ENCODE results near the gene PRUNE1. TPM values are rescaled to one million over a fixed set of nuclear protein-coding genes. Genes with fewer than 3 reads are reported as not detected.

Gene PRUNE1
- total RNA-seq, 1 donor = 22.6 TPM

DNA sequence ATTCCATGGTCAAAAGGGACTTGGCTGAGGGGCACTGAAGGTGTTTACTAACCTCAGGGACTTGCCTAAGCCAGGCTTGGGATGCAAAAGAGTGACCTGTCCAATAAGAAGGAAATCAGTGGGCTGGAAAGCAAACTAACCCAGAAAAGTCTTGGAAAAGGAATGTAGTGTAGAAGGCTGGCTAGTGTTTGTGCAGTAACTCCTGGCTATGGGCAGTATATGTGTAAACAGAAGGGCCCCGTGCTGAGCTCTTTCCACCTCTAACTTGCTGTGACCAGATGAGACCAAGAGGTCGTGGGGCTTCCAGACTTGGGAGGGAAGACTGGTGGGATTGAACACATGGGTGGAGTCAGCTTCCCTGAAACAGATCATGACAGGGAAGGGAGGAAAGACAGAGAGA lies 5.6 kb upstream of the PRUNE1 start:
- no peak for DNase-seq (ENCODE audit: low read depth in 2 of 3, low spot score in 2 of 3)

DNA sequence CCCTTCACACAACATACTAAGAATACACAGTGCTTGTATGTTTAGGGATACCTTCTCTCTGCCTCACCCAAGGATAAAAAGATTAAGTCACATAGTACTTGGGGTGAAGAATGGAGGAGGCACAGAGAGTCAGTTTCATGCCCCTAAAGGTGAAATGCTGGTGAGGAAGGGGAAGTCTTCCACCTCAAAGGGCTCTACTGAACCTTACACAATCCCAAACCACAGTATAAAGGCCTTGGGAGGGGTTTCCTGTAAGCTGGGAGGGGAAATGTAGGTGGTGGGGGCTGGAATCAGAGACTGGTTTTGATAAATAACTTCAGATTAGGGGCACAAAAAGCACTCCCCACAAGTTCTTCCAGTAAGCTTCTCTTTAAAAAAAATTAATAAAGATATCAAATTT lies 5.1 kb upstream of the PRUNE1 start:
- no peak for DNase-seq (ENCODE audit: low read depth in 2 of 3, low spot score in 2 of 3)

DNA sequence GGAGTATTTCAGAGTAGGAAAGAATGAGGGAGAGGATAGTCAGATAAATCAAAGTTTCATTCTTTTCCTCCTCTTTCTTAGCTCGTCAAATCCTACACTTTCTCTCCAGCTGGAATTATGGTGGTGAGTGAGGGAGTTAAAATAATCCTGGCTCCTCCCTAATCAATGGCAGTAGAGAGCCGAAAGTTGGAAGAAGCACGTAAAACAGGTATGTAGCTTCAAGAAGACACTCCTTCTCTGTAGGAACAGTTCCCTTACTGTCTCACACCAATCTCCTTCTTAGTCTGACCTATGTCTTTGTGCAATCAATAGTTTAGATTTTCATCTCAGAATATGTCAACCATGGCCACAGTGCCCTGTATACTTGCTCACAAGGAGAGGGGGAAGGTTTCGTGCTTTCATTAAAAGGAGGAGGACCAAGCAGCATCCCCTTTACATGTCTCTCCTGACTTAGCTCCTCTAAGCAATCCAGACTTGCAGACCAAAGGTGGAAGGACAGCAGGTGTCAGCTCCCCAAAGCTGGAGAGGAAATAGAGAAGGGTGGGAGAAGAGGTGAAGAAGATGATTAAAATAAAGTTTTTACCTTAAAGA lies 2.4 kb upstream of the PRUNE1 start:
- no peak for DNase-seq (ENCODE audit: low read depth in 2 of 3, low spot score in 2 of 3)

DNA sequence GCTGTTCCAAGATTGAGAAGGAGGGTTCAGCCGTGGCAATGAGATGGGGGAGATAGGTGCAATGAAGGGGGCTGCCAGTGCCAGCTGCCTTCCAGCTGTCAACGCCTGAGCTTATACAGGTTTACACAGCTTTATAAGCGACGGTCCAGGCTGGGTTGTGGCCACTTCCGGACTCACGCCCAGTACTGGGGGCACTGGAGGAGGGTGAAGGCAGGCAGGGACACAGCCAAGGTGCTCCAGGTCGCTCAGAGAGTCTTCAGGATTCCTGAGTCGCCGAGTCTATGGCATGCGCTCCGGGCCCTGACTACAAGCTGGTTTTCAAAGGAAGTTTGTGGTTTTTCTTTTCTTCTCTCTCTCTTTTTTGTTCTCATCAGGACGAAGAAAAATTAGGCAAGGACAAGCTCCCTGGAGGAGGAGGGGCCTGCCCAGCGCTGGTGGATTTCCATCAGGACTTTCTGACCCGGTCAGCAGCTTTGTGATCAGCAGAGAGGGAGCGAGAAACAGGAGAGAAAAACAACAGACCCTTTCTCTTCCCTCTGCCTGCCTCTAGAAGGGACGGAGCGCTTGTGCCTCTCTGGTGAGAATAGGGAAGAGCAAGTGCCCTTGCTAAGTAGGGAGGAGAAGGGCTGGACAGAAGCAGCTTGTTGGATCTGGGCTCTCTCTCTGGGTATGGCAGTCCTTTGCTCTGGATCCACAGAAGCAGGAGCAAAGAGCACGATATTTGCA lies 1.8 kb upstream of the PRUNE1 start, which contains the start of gene MINDY1:
MINDY1 (minus strand) TSS at position 576 of the 726 bp plus-strand sequence. CDS start 4,285 bp downstream, outside the sequence.
- DNase-seq (ENCODE audit: low read depth in 2 of 3, low spot score in 2 of 3) = peak in 2 of 3 donors; percentile 66 to 79

DNA sequence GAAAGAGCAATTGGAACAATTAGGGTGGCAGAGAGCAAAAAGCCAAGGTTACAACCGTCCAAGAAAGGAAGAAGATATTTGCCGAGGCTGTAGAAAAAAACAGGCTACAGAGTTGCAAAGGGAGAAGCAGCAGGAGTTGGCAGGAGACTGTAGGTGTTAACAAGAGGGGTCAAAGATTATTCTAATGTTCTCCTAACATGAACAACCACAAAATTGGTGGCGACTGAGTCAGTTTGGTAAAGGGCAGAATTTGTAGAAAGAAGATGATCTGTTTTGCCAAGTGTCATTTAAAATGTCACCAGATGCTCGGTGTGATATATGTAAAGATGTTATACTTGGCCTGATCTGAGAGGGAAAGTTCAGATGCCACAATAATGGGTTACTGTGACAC lies 401 bp upstream of the PRUNE1 start:
- DNase-seq (ENCODE audit: low read depth in 2 of 3, low spot score in 2 of 3) = no peak

DNA sequence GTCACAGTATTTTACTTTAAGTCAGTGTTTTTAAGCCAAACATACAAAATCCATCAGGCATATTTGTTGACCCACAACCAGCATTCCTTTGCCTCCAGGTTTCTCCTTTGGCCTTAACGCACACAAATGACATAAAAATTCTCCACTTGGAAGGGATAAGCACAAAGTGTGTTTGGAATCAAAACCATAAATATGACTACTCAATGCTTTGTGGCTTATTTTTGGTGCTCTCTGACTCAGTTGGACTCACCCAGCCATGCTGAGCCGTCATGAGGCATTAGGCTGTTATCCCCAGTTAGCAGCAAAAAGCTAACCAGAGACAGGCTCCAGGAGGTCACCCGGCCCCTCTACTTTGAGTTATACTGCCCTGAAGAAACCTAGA lies 948 bp downstream of the PRUNE1 start:
- no peak for DNase-seq (ENCODE audit: low read depth in 2 of 3, low spot score in 2 of 3)

DNA sequence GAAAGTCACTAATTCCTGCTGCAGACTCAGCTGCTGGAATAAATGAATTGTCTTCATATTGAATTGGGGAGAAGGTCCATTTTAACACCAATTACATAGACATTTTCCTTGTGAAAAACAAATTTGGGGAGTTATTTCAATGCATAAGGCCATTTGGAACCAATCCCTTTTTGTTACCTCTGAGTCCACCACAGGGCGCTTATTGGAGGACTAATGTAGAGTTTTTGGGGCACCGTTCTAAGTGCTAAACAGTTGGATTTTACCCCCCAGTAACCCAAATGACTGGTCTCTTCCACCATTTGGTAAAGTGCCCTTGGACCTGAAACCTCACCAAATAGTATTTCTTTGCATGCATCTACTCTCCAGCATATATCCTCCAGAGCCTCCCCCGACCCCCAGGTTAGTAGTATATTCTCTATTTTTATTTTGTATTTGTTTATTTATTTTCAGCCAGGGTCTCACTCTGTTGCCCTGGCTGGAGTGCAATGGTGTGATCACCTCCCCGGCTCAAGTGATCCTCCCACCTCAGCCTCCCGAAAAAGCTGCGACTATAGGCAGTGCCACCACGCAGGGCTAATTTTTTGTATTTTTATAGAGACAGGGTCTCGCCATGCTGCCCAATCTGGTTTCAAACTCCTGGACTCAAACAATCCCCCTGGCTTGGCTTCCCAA lies 1.6 kb downstream of the PRUNE1 start:
- no peak for DNase-seq (ENCODE audit: low read depth in 2 of 3, low spot score in 2 of 3)

DNA sequence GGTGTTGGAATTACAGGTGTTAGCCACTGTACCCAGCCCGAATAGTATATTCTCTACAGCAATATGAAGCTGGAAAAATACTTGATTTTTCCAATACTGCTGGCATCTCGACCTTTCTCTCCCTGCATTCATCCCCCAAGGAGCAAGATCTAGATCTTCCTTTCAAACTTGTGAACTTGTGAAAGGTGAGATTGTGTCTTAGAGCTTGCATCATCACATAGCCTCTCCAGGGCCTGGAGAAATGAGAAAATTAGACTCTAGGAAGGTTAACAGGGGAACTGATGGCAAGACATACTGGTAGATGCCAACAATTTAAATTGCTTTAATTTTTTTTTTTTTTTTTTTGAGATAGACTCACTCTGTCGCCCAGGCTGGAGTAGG lies 2.1 kb downstream of the PRUNE1 start:
- DNase-seq (ENCODE audit: low read depth in 2 of 3, low spot score in 2 of 3) = no peak

DNA sequence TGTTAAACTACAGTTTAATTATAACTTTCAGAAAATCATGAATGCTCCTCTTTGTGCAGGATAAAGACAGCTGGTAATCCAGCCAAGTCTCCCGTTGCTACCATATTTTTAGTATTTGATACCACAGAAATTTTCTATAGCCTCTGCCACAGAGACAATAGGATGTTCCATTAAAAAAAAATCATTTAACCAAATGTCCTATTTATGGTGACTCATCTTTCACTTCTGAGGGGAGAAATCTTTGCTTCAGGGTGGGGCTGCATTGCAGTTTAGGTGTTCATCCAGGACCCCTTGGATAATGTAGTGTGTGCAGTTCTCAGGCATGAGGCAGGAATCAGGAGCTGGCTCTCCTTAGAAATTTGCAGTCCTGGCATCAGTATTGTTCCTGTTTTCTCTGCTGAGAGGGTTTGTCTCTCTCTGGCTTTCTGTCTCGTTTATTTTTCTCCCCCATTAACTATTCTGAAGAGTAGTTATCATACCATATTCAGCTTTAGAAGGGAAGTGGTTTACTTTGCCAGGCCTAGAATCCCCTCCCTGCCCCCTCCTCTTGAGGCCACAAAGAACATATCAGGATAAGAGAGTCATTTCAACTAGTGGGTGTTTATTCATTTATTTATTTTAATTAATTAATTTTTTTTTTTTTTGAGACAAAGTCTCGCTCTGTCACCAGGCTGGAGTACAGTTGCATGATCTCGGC lies 3.1 kb downstream of the PRUNE1 start:
- DNase-seq (ENCODE audit: low read depth in 2 of 3, low spot score in 2 of 3) = peak in 2 of 3 donors; percentile 42 to 56

DNA sequence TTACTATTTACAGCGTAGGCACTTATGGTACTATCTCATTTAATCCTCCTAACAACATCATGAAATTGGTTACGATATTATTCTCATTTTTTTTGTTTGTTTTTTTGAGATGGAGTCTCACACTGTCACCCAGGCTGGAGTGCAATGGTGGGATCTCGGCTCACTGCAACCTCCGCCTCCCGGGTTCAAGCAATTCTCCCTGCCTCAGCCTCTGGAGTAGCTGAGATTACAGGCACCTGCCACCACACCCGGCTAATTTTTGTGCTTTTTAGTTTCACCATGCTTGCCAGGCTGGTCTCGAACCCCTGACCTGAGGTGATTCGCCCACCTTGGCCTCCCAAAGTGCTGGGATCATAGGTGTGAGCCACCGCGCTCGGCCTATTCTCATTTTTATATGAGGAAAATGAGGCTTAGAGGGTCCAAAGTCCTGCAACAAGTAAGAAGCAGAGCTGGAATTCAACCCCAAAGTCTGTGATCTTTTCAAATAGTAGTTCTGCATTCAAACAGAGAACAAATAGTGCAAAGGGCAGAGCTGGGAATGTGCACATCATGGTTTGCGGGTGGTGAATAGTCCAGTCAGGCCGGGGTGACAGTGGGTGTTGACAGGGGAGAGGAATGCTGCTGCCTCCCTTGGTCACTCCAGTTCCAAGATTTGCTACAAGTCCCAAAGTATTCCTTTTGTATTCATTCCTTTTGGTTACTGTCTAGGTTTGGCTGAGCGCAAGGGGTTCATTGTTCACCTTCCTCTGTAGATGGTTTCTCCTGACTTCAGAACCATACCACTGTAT lies 4.6 kb downstream of the PRUNE1 start:
- DNase-seq (ENCODE audit: low read depth in 2 of 3, low spot score in 2 of 3) = no peak

DNA sequence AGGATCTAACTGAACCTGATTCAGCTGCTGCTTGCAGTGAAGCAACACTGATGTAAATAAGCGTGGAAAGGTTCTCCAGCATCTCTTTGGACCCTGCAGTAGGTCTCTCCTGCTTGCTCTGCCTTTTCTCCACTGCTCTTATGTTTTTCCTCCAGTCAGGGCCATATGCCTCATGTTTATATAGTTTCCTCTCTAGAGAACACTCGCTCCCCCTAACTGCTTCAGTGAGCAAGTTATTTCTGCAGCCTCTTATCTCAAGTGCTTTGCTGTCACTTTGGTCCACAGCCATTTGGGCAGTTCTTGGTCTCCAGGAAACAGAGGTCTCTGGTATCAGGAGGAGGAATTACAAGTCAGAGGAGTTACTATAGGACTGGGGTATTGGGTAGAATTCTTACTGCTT lies 5.3 kb downstream of the PRUNE1 start:
- DNase-seq (ENCODE audit: low read depth in 2 of 3, low spot score in 2 of 3) = peak in 1 of 3 donors; percentile 68

DNA sequence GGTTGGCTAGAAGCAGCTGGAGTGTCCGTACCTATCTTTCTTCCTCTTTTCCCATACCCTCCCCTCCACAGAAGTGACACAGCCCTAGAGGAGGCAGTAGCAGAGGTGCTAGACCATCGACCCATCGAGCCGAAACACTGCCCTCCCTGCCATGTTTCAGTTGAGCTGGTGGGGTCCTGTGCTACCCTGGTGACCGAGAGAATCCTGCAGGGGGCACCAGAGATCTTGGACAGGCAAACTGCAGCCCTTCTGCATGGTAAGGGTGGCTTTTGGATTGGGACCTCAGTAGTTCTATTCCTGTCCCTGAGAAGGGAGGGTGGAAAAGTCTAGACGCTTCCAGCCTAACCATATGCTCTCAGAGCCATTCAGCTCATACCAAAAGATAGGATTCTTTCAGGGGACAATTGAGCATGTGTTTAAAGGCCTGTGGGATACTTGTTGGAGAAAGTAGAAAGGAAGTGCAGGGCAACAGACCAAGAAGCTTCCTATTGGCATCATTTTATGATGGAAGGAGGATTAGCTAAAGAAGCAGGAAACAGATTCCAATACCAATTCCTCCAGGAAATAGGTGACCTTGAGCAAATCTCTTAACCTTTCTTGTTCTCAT lies 16.4 kb downstream of the PRUNE1 start:
- DNase-seq (ENCODE audit: low read depth in 2 of 3, low spot score in 2 of 3) = peak in 2 of 3 donors; percentile 86 to 90

DNA sequence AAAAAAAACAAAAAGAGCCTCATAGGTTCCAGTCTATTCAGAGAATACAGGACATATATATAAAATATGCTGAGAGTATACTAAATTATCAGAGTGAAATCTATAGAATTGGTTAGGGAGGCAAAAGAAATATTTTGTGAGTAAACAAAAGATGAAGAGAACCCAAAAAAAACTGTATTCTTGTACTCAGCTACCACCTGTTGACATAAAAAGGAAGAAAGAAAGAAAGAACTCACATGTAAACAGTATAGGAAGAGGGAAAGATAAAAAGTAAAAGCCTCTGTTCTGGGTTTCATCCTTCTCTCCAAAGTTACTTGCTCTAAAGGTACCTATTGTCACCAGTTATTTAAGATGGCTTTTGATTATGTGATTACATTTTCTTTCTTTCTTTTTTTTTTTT lies 18.2 kb downstream of the PRUNE1 start:
- no peak for DNase-seq (ENCODE audit: low read depth in 2 of 3, low spot score in 2 of 3)

DNA sequence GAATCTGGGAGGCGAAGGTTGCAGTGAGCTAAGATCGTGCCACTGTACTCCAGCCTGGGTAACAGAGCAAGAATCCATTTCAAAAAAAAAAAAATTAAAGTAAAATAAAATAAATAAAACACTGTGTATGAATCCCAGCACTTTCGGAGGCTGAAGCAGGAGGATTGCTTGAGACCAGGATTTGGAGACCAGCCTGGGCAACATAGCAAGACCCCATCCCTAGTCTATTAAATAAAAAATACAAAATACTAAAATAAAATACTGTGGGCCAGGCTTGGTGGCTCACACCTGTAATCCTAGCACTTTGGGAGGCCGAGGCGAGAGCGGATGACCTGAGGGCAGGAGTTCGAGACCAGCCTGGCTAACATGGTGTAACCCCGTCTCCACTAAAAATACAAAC lies 23.9 kb downstream of the PRUNE1 start:
- DNase-seq (ENCODE audit: low read depth in 2 of 3, low spot score in 2 of 3) = no peak

DNA sequence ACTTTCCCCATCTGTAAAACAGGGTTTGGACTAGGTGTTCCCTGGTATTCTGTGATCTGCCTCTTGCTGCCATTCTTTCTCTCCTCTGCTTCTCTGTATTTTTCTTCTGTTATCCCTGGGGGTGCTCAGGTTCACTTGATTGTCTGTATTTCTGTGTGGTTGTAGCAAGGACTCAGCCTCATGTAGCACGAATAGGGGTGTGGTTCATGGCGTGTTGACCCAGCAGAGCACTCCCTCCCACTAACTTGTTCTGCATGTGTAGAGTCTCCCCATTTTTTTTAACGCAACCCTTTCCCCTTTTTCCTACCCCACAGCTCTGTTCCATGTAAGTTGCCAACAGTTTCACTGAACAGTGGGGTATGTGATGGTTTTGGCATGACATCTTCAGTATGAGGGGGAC lies 26.9 kb downstream of the PRUNE1 start:
- no peak for DNase-seq (ENCODE audit: low read depth in 2 of 3, low spot score in 2 of 3)

DNA sequence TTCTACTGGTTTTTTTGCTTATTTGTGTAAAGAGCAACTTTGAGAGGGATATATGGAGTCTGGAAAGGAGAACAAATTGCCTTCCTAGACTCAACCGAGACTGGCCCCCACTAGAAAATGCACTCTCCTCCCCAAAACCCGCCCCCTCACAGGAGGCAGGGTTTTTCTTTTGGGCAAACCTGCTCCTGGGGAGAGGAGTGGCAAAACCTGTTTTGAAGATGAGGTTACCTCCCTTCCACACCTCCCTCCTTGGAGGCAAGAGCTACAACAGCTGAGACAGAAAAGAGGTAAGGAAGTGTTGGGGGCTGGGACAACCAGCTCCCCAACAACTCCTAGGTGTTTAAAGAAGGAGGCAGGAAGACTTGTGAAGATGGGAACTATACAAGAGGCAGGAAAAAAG lies 28.1 kb downstream of the PRUNE1 start, which contains the start of gene BNIPL:
BNIPL (plus strand) TSS at position 231 of the 400 bp plus-strand sequence; CDS start at position 371, 140 bp downstream.
- no peak for DNase-seq (ENCODE audit: low read depth in 2 of 3, low spot score in 2 of 3)

DNA sequence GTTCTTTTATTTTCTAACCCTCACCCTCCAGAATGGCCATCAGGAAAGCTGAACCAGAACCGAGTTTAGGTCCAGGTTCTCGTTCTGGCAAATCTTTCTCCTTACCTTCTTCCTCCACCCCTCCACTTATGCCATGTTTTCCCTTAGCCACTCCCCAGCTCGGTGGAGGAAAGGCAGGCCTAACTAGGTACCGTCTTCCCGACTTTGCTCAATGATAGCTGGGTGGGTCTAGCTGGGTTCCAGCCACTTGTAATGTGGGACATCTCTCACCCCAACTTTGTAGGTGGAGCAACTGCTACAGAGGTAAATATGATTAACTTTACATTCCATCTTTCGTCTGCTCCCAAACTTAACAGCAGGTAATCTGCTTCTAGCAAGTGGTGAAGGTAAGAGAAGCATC lies 28.8 kb downstream of the PRUNE1 start:
- no peak for DNase-seq (ENCODE audit: low read depth in 2 of 3, low spot score in 2 of 3)

DNA sequence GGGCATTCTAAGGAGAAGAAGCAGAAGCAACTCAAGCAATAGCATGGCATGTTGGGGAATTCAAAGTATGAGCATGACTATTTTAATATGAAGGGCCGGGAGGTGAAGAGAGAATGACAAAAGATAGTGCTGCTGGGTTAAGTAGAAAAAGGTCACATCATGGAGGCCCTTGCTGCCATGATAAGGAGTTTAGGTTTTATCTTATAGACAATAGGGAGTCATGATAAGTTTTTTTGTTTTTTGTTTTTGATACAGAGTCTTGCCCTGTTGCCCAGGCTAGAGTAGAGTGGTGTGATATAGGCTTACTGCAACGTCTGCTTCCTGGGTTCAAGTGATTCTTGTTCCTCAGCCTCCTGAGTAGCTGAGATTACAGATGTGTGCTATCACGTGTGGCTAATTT lies 31.3 kb downstream of the PRUNE1 start:
- no peak for DNase-seq (ENCODE audit: low read depth in 2 of 3, low spot score in 2 of 3)

DNA sequence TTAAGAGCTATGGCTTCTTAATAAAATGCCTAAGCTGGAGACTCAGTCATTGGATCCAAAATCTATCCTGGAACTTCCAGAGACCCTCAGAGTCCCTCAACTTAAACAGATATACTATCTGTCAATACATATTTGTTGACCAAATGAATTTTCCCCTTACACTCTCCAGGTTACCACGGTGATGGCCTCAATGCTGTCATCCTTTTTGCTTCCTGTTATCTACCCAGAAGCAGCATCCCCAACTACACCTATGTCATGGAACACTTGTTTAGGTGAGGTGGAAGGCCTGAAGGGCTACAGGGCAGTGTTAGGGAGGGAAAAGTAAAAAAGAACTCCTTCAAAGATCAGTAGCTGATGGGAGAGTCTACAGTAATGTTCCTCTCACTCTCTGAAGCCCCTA lies 34.9 kb downstream of the PRUNE1 start:
- no peak for DNase-seq (ENCODE audit: low read depth in 2 of 3, low spot score in 2 of 3)

DNA sequence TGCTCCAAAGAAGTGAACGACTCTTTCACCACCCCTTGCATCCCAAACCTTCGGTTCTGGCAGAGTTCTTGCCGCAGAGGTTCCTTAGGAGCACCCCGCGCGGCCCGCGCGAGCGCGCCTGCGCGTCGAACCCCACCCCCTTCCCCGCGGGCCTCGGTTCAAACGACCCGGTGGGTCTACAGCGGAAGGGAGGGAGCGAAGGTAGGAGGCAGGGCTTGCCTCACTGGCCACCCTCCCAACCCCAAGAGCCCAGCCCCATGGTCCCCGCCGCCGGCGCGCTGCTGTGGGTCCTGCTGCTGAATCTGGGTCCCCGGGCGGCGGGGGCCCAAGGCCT lies 39.3 kb downstream of the PRUNE1 start, which contains the start of gene C1orf56:
C1orf56 (plus strand) TSS at position 161 of the 334 bp plus-strand sequence; CDS start at position 258, 97 bp downstream.
- DNase-seq (ENCODE audit: low read depth in 2 of 3, low spot score in 2 of 3) = peak in 1 of 3 donors; percentile 53
